Hepatic stellate cell (primary cell): ENCODE data around the gene IGF1R.
A peak's percentile ranks its signal among the peaks of the same experiment; 100 is the strongest.

Source experiments
- DNase-seq: peaks from one replicate; pipeline ENCODE4 v3.0.0; 2011; ENCODE audit warnings: low spot score

The IGF1R gene

DNA sequence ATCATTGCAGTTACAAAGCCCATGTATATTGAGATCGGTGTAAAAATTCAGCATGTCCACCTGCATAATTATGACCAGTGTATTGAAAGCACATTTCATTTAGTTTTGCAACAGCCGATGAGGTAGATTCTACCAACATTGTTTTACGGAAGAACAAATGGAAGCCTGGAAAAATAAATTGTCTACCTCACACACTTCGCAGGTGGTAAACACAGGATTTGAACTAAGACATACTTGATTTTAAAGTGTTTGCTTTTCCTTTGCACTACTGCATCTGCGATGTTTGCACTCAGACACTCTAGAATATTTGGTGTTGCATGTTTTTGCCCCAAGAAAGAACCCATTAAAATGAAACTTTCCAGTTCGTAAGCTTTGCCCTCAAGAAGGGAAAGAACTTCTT is 210.8 kb downstream of the IGF1R start:
- DNase-seq, result no peak

GRCh38 chr15:98860281-98861041 is 212.1 kb downstream of the IGF1R start:
- no peak for DNase-seq

- DNase-seq, result no peak
These were observed 212.8 kb downstream of the IGF1R start for GRCh38 chr15:98861188-98861587.

- no peak for DNase-seq
These were observed 215.6 kb downstream of the IGF1R start for GRCh38 chr15:98863983-98864382.

DNA sequence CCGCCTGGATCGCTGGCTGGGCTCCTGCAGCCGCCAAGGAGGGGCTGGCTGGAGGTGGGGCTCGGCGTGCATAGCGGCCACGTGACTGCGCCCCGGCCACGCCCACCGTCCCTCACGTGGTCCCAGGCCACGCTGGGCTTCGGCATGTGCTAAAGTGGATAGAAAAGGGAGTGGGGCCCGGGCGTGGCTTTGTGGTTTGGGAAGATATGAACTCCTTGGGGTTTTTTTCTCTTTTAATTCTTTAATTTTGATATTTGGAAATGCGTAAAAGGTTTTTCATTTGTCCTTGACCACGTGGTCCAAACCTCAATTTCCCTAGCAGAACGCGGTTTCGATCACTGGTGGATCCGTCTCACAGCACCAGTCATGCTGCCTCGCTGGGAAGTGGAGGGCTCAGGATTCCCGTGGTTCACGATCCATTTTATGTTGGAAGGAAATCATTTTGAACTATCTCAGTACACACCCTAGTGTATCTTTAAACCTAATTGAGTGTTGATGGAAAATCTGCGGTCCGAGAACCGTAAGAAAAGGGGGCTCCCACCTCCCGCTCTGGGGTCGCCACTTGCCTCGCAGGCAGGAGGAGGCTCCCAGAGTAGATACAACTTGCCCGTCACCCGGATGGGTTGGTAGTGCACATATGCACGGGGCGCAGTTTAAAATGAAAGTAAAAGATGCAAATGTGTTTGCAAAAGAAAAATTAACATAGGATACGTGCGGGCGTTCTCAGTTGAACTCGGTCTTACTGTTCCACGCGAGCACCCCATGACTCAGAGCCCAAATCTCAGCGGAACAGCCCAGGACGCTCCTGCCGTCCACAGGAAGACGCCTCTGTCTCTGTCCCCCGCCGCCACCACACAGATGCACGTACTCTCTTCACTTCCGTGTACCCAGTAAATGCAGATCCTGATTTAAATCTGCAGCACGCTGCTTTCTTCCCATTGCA is 217.3 kb downstream of the IGF1R start:
- peak; percentile 68 for DNase-seq

- DNase-seq, result peak; percentile 73
These were observed 218.2 kb downstream of the IGF1R start for GRCh38 chr15:98866511-98866910.

DNA sequence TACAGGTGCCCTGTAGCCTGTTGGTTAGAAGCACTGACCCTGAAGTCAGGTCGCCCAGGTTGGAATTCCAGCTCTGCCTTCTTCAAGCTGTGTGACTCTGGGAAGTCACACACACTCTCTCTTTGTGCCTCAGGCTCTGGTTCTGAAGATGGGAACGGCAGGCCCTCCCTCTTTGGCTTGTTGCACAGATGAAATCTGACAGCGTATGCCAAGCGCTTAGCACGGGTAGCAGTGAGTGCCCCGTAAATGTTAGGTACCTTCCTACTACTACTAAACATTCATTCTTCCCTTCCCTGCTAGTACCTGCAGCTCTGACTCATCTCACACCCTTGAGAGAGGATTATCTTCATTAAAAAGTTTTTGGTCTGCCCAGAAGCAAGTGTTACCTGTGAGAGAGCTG is 220.2 kb downstream of the IGF1R start:
- no peak for DNase-seq

GRCh38 chr15:98870788-98871187 is 222.4 kb downstream of the IGF1R start:
- no peak for DNase-seq

GRCh38 chr15:98872774-98873173 is 224.4 kb downstream of the IGF1R start:
- no peak for DNase-seq

GRCh38 chr15:98873441-98874218 is 225.3 kb downstream of the IGF1R start:
- no peak for DNase-seq

- DNase-seq, result no peak
These were observed 226.0 kb downstream of the IGF1R start for GRCh38 chr15:98874370-98874769.

- no peak for DNase-seq
These were observed 226.4 kb downstream of the IGF1R start for GRCh38 chr15:98874773-98875172.

DNA sequence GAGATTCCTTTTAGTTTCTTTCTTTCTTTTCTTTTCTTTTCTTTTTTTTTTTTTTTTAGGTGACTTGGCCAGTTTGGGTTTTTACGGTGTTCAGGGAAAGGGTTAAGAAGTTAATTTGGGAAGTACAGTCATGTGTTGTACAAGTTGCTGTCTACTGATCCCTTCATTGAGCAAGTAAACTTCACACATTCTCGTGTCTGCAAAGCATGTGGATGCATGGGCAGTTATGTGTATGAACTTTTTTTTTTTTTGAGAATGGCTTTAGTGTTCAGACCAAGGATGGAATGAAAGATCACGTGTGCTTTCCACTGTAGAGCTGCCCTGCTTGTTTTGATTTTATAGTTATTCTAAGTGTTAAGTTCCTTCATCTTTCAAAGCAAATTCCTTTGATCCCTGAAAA is 227.0 kb downstream of the IGF1R start:
- DNase-seq, result no peak

DNA sequence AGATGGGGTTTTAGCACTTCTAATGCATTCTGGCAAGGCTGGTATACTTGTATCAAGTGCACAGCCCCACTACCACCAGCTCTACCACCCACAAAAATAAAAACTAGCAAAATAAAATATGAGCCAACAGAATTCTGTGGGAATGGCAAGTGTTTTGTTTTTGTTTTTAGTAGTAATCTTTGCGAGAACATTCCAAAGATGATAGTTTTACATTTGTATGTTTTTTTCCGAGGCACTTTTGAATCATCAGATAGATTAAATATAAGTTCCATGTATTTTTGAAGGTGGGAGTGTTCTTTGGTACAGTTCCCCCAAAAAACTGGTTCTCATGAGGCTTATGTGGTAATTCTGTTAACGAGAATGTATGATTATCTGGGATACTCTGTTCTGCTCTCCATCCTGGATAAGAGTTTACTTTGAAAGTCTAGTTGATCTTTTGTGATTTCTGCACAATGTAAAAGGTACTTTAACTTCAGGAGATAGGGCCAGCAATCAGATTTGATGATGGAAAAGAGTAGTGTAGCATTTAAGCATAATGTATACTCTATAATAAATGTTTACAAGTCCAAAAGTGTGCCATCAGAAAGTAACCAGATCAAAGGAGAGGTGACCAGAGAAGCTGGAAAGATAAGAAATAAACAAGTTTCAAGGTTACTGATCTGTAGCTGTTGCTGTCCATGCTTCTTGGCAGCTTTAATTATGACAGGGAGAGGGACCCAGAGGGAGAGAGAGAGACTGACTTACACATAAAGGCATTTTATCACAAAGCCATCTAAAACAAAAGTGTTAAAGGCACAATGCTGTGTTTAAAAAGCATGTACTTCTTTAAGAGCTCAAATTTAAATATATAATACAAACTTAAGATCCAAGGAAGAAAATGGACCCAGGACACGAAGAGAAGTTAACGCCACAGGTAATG is 228.4 kb downstream of the IGF1R start:
- no peak for DNase-seq

DNA sequence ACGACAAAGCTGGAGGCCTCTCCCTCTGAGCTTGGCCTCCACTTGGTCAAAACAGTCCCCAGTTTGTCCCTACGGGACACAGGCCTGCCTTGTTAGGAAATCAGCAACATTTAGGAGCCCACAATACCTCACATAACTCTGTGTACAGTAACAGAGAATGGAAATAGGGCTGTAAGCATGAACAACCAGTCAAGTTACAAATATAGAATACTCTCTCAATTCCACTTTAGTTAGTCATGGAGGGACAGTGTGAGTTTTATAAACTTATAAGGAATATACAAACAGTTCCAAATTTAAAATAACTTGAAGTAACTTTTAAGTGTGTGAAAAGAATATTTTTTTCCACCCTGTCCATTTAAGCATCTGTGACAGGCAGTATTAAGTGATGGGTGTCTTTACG is 229.8 kb downstream of the IGF1R start:
- DNase-seq, result peak; percentile 62

- no peak for DNase-seq
These were observed 230.5 kb downstream of the IGF1R start for GRCh38 chr15:98878862-98879261.

GRCh38 chr15:98881526-98882520 is 233.5 kb downstream of the IGF1R start:
- DNase-seq, result no peak

DNA sequence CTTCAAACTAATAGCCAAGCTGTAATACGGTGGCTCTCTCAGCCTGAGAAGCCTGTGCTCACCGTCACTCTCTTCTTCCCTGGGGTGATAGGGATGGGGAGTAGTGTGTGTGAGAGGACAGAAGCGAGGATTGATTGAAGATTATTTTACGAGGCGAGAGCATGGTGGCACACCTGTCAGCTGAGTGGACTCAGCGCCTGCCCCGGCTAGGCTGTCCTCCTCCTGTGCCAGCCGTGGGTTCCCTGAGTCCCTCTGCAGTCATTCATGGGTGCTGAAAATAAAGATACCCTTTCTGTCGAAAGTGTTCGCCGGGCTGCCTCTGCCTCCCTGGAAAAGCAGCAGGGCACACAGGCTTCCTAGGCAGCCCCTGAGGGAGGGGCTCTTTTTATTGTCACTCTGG is 235.1 kb downstream of the IGF1R start:
- no peak for DNase-seq

DNA sequence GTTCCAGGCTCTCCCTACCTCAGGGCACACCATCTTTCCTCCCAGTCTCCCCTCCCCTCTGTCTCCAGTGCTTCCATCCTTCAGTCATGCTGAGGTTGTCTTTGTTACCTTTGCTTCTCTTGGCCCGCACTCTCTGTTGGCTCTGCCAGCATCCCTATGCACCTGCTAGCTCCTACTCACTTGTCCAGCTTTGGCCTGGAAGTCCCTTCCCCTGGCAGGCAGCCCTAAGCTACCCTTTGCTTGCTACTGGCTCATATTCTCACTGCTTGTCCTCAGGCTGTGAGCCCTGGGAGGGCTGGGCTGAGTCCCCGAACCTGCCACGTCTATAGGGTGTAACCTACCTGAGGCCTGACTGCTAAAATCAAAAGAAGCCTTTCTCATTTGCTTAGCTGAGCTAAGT is 236.6 kb downstream of the IGF1R start:
- DNase-seq, result no peak

- DNase-seq, result no peak
These were observed 239.6 kb downstream of the IGF1R start for GRCh38 chr15:98887976-98888375.
